GM21423 (cell line): ENCODE measurements around the gene HOOK1.
"Not testable (repeated sequence)": the region's sequence is repeated elsewhere in the genome, so short reads cannot be mapped to it uniquely, and the experiment has no call there.

Source experiments
- ATAC-seq: cut with Tn5 transposase; IDR thresholded peaks from one replicate; pipeline ENCODE4 v1.9.1; 2021; ENCODE audit warnings: mild to moderate bottlenecking, moderate library complexity; ENCODE audit not compliant: unreplicated experiment

Gene HOOK1

GRCh38 chr1:59819566-59820438, 5.1 kb downstream of the HOOK1 start:
- peak; percentile 54 for ATAC-seq

- no peak for ATAC-seq
Observed at GRCh38 chr1:59827055-59827643, 12.4 kb downstream of the HOOK1 start.

- ATAC-seq: no peak
Observed at GRCh38 chr1:59828160-59828559, 13.4 kb downstream of the HOOK1 start.

- no peak for ATAC-seq
Observed at GRCh38 chr1:59831529-59831928, 16.8 kb downstream of the HOOK1 start.

- ATAC-seq: no peak
Observed at GRCh38 chr1:59833022-59833421, 18.3 kb downstream of the HOOK1 start.

GRCh38 chr1:59833991-59834390, 19.2 kb downstream of the HOOK1 start:
- ATAC-seq: no peak

GRCh38 chr1:59837857-59838256, 23.1 kb downstream of the HOOK1 start:
- ATAC-seq: not testable (repeated sequence)

- ATAC-seq: no peak
Observed at GRCh38 chr1:59845091-59845490, 30.3 kb downstream of the HOOK1 start.

GRCh38 chr1:59846209-59846894, 31.6 kb downstream of the HOOK1 start:
- ATAC-seq: no peak

GRCh38 chr1:59846895-59847282, 32.1 kb downstream of the HOOK1 start:
- no peak for ATAC-seq

GRCh38 chr1:59852117-59852516, 37.4 kb downstream of the HOOK1 start:
- no peak for ATAC-seq

- not testable (repeated sequence) for ATAC-seq
Observed at GRCh38 chr1:59855297-59855696, 40.5 kb downstream of the HOOK1 start.

- ATAC-seq: no peak
Observed at GRCh38 chr1:59856725-59857338, 42.1 kb downstream of the HOOK1 start.

- ATAC-seq: no peak
Observed at GRCh38 chr1:59857679-59858354, 43.1 kb downstream of the HOOK1 start.

GRCh38 chr1:59866462-59866861, 51.7 kb downstream of the HOOK1 start:
- ATAC-seq: no peak

GRCh38 chr1:59871746-59872145, 57.0 kb downstream of the HOOK1 start:
- no peak for ATAC-seq

GRCh38 chr1:59877108-59877682, 62.4 kb downstream of the HOOK1 start:
- no peak for ATAC-seq

- no peak for ATAC-seq
Observed at GRCh38 chr1:59878370-59878769, 63.6 kb downstream of the HOOK1 start.

GRCh38 chr1:59879574-59879973, 64.8 kb downstream of the HOOK1 start:
- no peak for ATAC-seq

- no peak for ATAC-seq
Observed at GRCh38 chr1:59879996-59880505, 65.3 kb downstream of the HOOK1 start.
